GM12878 (cell line): ENCODE results near the gene KCNN3. TPM values are rescaled to one million over a fixed set of nuclear protein-coding genes. Genes with fewer than 3 reads are reported as not detected.
A peak's percentile ranks its signal among the peaks of the same experiment; 100 is the strongest.

Experiments
- ATAC-seq: fragments of 200-7000 bp; cut with Tn5 transposase; 3 replicates; pipeline ENCODE4 v1.9.1; 2020; ENCODE audit warnings: mild to moderate bottlenecking, moderate library complexity
- BruUV-seq: library from RNA; stranded (reverse); fragments of 400-500 nt; replicated peaks from 2 replicates; lab custom pipeline; 2021; lab: Mats Ljungman, UMichigan
- CTCF ChIA-PET: fragments of 300-600 bp; sonication (Branson Sonifier 250); formaldehyde crosslinking; extraction: SDS; loops from one replicate; lab custom pipeline; 2021; ENCODE audit warnings: inconsistent platforms; lab: Yijun Ruan, JAX
- POLR2A ChIA-PET: fragments of 350-600 bp; formaldehyde crosslinking; extraction: SDS; loops from one replicate; lab custom pipeline; 2021; ENCODE audit warnings: inconsistent platforms; lab: Charles Lee
- RAD21 ChIA-PET: fragments of 300-600 bp; sonication (Branson Sonifier 250); formaldehyde crosslinking; loops from one replicate; lab custom pipeline; 2023; ENCODE audit warnings: antibody characterized with exemption; ENCODE audit not compliant: unreplicated experiment; lab: Charles Lee
- SMC1A ChIA-PET: fragments of 300-600 bp; sonication (Branson Sonifier 250); formaldehyde crosslinking; loops from one replicate; lab custom pipeline; 2023; ENCODE audit not compliant: unreplicated experiment, uncharacterized antibody; lab: Charles Lee
- DNase-seq: peaks from one replicate; pipeline ENCODE4 v3.0.0-alpha.2; 2011; ENCODE audit warnings: low read depth, low spot score
- FAIRE-seq: peaks from 3 replicates; lab custom pipeline; 2011; peaks lifted over from hg19 to GRCh38; lab: Jason Lieb, UNC
- H2AFZ ChIP-seq: 2 replicates; pipeline ENCODE4 v1.6.0; 2011; ENCODE audit warnings: low read depth, low read length, control low read depth; ENCODE audit not compliant: control insufficient read depth
- H3K27ac ChIP-seq: 2 replicates; pipeline ENCODE4 v1.5.1; 2011; ENCODE audit warnings: control low read depth; ENCODE audit not compliant: control insufficient read depth, insufficient read depth
- H3K27me3 ChIP-seq, 2 experiments: replicated peaks in 1 of 2; 2 replicates each; pipeline versions ENCODE4 v1.6.0 to v1.6.1; 2011; ENCODE audit warnings: low read length in 1 of 2; ENCODE audit not compliant: control insufficient read depth in 2 of 2, insufficient read depth in 2 of 2
- H3K36me3 ChIP-seq, 2 experiments: 2 replicates each; pipeline ENCODE4 v1.5.1; 2011; ENCODE audit warnings: low read length in 1 of 2; ENCODE audit not compliant: control insufficient read depth in 2 of 2, insufficient read depth in 2 of 2
- H3K4me1 ChIP-seq: 2 replicates; pipeline ENCODE4 v1.6.1; 2011; ENCODE audit warnings: mild to moderate bottlenecking, low read length, moderate library complexity, mixed read lengths; ENCODE audit not compliant: control insufficient read depth, insufficient read depth
- H3K4me2 ChIP-seq: 2 replicates; pipeline ENCODE4 v1.6.0; 2011; ENCODE audit warnings: control low read depth; ENCODE audit not compliant: control insufficient read depth, insufficient read depth
- H3K4me3 ChIP-seq: fragments of 200-600 bp; sonication (generic); 2 replicates; pipeline ENCODE4 v1.5.1; 2016
- H3K79me2 ChIP-seq: 2 replicates; pipeline ENCODE4 v1.6.0; 2011; ENCODE audit warnings: low read length; ENCODE audit not compliant: control insufficient read depth, insufficient read depth
- H3K9ac ChIP-seq: 2 replicates; pipeline ENCODE4 v1.8.0; 2011; ENCODE audit warnings: low read length, control low read depth, mixed read lengths; ENCODE audit not compliant: control insufficient read depth, insufficient read depth
- H3K9me3 ChIP-seq: replicated peaks from 3 replicates; pipeline ENCODE4 v1.5.1; 2011; ENCODE audit warnings: mild to moderate bottlenecking, low read length; ENCODE audit not compliant: control insufficient read depth, insufficient read depth
- H4K20me1 ChIP-seq: 2 replicates; pipeline ENCODE4 v1.6.0; 2011; ENCODE audit not compliant: control insufficient read depth, insufficient read depth
- ASH2L ChIP-seq: fragments of 300-600, 200-600 bp; sonication (generic); IDR thresholded peaks from 2 replicates; pipeline ENCODE4 v1.6.1; 2017; ENCODE audit warnings: low read depth, mild to moderate bottlenecking, borderline replicate concordance
- BHLHE40 ChIP-seq, 2 experiments: fragments of 450-650 bp in 1 of 2; IDR thresholded peaks; 2 replicates each; pipeline ENCODE4 v1.6.1; 2011 to 2017; ENCODE audit warnings: low read depth in 2 of 2, borderline replicate concordance in 1 of 2, improper control_type of control experiment in 1 of 2, low read length in 1 of 2, mild to moderate bottlenecking in 1 of 2
- CHD2 ChIP-seq: IDR thresholded peaks from 2 replicates; pipeline ENCODE4 v1.6.1; 2011; ENCODE audit warnings: low read depth, low read length, improper control_type of control experiment, borderline replicate concordance
- HCFC1 ChIP-seq: fragments of 150-350 bp; IDR thresholded peaks from 2 replicates; pipeline ENCODE4 v1.6.1; 2014; ENCODE audit warnings: low read length
- MEF2B ChIP-seq: fragments of 450-650 bp; IDR thresholded peaks from 2 replicates; pipeline ENCODE4 v1.6.1; 2018; ENCODE audit warnings: mild to moderate bottlenecking, moderate library complexity; ENCODE audit not compliant: partially characterized antibody, poor library complexity, severe bottlenecking
- RCOR1 ChIP-seq: conservative IDR thresholded peaks from 2 replicates; pipeline ENCODE4 v1.6.1; 2012; ENCODE audit warnings: low read depth, low read length, improper control_type of control experiment
- ZNF592 ChIP-seq: fragments of 450-650 bp; IDR thresholded peaks from 2 replicates; pipeline ENCODE4 v1.6.1; 2017; ENCODE audit warnings: mild to moderate bottlenecking, moderate library complexity
- WGBS: methylation state at CpG from one replicate; pipeline ENCODE4 v1.1.6; 2016; ENCODE audit warnings: low lambda C conversion rate; ENCODE audit not compliant: insufficient replicate concordance, insufficient coverage; ENCODE audit errors: missing lambda C conversion rate; 5-methylcytosine and 5-hydroxymethylcytosine counted together
- in situ Hi-C: fragments of 300-500 bp; cut with MboI; formaldehyde crosslinking; loops from 9 replicates; pipeline ENCODE4 v1.14.3; 2018; ENCODE audit warnings: mixed read lengths
- intact Hi-C: fragments of 100-400 bp; cut with micrococcal nuclease; formaldehyde crosslinking; loops from one replicate; pipeline ENCODE4 v1.14.2; 2022; ENCODE audit not compliant: unreplicated experiment
- polyA plus RNA-seq, 11 experiments: library from polyadenylated mRNA; depleted of rRNA in 4 of 11; unstranded in 6 of 11; stranded (reverse) in 5 of 11; fragments of >200 nt; fragmentation: Nextera tagmentation in 4 of 11; fragmentation: Illumina TruSeq in 1 of 11; extraction: Ambion mirVana in 4 of 11; extraction: Trizol in 1 of 11; gene quantifications; 1 replicate in 1 of 11; 2 replicates in 10 of 11; pipeline versions ENCODE4 v1.2.1 to v1.2.3, GENCODE V29; 2011 to 2016; ENCODE audit warnings: inconsistent platforms in 2 of 11, missing spikeins in 2 of 11, low read depth in 1 of 11
- total RNA-seq, 4 experiments: library from RNA; depleted of rRNA in 3 of 4; stranded (reverse); fragments of >200 nt in 3 of 4; fragmentation: Illumina TruSeq in 1 of 4; extraction: Trizol in 1 of 4; gene quantifications; 2 replicates each; pipeline versions ENCODE4 v1.2.1 to v1.2.3, GENCODE V29; 2013 to 2021
- TF ChIP-seq, protein P1 (sequence below): IDR thresholded peaks from 2 replicates; pipeline ENCODE4 v1.6.1; 2011; ENCODE audit warnings: mild to moderate bottlenecking, low read depth, low read length, moderate library complexity; ENCODE audit not compliant: insufficient replicate concordance
- TF ChIP-seq, protein P2 (sequence below): fragments of 450-650 bp; IDR thresholded peaks from 2 replicates; pipeline ENCODE4 v1.6.1; 2016; ENCODE audit warnings: mild to moderate bottlenecking
- TF ChIP-seq, protein P3 (sequence below): fragments of 450-650 bp; IDR thresholded peaks from 2 replicates; pipeline ENCODE4 v1.6.1; 2016; ENCODE audit warnings: mild to moderate bottlenecking, moderate library complexity, borderline replicate concordance

Gene KCNN3
- total and polyA plus RNA-seq, 10 of the 15 experiments (the other 5 are each of a cell fraction or from before 2014, with no cell fraction given) = 3.5 to 26.4 (median 14.9) TPM

- ChIA-PET POLR2A (interaction anchor here (0.7 to 1.9 kb wide), 10 partner anchors 15 to 188 kb away, joined by 3 to 8 read pairs (median 3); no protein-coding TSS in a partner anchor), RAD21 (interaction anchor here (0.8 to 1.4 kb wide), 13 partner anchors 43 to 188 kb away, joined by 3 to 13 read pairs (median 4); partner anchors contain the start of gene KCNN3), SMC1A (interaction anchor here (0.6 to 2.4 kb wide), 25 partner anchors 8 to 149 kb away, joined by 3 to 11 read pairs (median 4); partner anchors contain the start of gene KCNN3), CTCF (interaction anchor here (0.6 to 3.0 kb wide), 18 partner anchors 10 to 344 kb away, joined by 3 to 14 read pairs (median 4); partner anchors contain the start of genes CKS1B, KCNN3 and PMVK)
- intact Hi-C loops (loop anchor here (1.0 to 5.0 kb wide), 3 partner anchors 79 to 191 kb away; partner anchors contain the start of gene UBE2Q1), in situ Hi-C loops (no loop called here)
- no peaks in the 10 kb centered on the region for H3K9me3 ChIP-seq
- H3K27me3 ChIP-seq = no peaks in the 10 kb centered on the region
- FAIRE-seq (peak; percentile 99), ATAC-seq (peak; percentile 89), DNase-seq (peak; percentile 66)
- peak overlapping the region; percentile 49 for H3K9ac ChIP-seq
- no peaks in the 10 kb centered on the region for H3K79me2 ChIP-seq
- H3K36me3 ChIP-seq = peaks cover 4 to 6% of the 10 kb centered on the region in 2 experiments; a peak in 3 of 4 replicates
- no TSS peak for BruUV-seq
- peak overlapping the region; percentile 67 for H3K27ac ChIP-seq
- peaks cover 48% of the 10 kb centered on the region for H3K4me1 ChIP-seq
- peak overlapping the region; percentile 63 for H2AFZ ChIP-seq
- H4K20me1 ChIP-seq = no peaks in the 10 kb centered on the region
- 77% methylated on average over 19 of the region's 20 CpGs for WGBS
- peak overlapping the region; percentile 34; the same call in 1 of the 2 replicates for H3K4me3 ChIP-seq
- H3K4me2 ChIP-seq = peak overlapping the region; percentile 92
- TF ChIP-seq, protein P1, sequence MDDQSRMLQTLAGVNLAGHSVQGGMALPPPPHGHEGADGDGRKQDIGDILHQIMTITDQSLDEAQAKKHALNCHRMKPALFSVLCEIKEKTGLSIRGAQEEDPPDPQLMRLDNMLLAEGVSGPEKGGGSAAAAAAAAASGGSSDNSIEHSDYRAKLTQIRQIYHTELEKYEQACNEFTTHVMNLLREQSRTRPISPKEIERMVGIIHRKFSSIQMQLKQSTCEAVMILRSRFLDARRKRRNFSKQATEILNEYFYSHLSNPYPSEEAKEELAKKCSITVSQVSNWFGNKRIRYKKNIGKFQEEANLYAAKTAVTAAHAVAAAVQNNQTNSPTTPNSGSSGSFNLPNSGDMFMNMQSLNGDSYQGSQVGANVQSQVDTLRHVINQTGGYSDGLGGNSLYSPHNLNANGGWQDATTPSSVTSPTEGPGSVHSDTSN = peak; percentile 49
- TF ChIP-seq CHD2 (no peak), RCOR1 (no peak), ASH2L (no peak), HCFC1 (no peak), ZNF592 (no peak), BHLHE40 (IDR thresholded peaks at IDR 0.05; ENCODE audit: borderline replicate concordance in 1 of 2, low read depth in 2 of 2, low read length in 1 of 2) (peak in 1 of 2 experiments; percentile 36; a peak in 1 of 4 replicates), MEF2B (peak; percentile 12)
- TF ChIP-seq, protein P2, sequence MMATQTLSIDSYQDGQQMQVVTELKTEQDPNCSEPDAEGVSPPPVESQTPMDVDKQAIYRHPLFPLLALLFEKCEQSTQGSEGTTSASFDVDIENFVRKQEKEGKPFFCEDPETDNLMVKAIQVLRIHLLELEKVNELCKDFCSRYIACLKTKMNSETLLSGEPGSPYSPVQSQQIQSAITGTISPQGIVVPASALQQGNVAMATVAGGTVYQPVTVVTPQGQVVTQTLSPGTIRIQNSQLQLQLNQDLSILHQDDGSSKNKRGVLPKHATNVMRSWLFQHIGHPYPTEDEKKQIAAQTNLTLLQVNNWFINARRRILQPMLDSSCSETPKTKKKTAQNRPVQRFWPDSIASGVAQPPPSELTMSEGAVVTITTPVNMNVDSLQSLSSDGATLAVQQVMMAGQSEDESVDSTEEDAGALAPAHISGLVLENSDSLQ = peak; percentile 54
- TF ChIP-seq, protein P3, sequence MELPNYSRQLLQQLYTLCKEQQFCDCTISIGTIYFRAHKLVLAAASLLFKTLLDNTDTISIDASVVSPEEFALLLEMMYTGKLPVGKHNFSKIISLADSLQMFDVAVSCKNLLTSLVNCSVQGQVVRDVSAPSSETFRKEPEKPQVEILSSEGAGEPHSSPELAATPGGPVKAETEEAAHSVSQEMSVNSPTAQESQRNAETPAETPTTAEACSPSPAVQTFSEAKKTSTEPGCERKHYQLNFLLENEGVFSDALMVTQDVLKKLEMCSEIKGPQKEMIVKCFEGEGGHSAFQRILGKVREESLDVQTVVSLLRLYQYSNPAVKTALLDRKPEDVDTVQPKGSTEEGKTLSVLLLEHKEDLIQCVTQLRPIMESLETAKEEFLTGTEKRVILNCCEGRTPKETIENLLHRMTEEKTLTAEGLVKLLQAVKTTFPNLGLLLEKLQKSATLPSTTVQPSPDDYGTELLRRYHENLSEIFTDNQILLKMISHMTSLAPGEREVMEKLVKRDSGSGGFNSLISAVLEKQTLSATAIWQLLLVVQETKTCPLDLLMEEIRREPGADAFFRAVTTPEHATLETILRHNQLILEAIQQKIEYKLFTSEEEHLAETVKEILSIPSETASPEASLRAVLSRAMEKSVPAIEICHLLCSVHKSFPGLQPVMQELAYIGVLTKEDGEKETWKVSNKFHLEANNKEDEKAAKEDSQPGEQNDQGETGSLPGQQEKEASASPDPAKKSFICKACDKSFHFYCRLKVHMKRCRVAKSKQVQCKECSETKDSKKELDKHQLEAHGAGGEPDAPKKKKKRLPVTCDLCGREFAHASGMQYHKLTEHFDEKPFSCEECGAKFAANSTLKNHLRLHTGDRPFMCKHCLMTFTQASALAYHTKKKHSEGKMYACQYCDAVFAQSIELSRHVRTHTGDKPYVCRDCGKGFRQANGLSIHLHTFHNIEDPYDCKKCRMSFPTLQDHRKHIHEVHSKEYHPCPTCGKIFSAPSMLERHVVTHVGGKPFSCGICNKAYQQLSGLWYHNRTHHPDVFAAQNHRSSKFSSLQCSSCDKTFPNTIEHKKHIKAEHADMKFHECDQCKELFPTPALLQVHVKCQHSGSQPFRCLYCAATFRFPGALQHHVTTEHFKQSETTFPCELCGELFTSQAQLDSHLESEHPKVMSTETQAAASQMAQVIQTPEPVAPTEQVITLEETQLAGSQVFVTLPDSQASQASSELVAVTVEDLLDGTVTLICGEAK = no peak
These were observed 122.2 kb downstream of the KCNN3 start for GRCh38 chr1:154747740-154748404.
